G401.6 (cell line): ENCODE data around the gene PDE2A.
"Not testable (repeated sequence)": the region's sequence is repeated elsewhere in the genome, so short reads cannot be mapped to it uniquely, and the experiment has no call there.

ENCODE experiments used
- FAIRE-seq: peaks from 2 replicates; lab custom pipeline; 2012; peaks lifted over from hg19 to GRCh38; lab: Jason Lieb, UNC

PDE2A gene

GRCh38 chr11:72575533-72576242, 98.5 kb downstream of the PDE2A start:
- no peak for FAIRE-seq

- no peak for FAIRE-seq
These were observed 99.4 kb downstream of the PDE2A start for GRCh38 chr11:72574548-72575460.

- no peak for FAIRE-seq
These were observed 100.3 kb downstream of the PDE2A start for GRCh38 chr11:72573855-72574445.

GRCh38 chr11:72573072-72573854, 101.0 kb downstream of the PDE2A start:
- no peak for FAIRE-seq

- not testable (repeated sequence) for FAIRE-seq
These were observed 101.7 kb downstream of the PDE2A start for GRCh38 chr11:72572540-72572939.

GRCh38 chr11:72570893-72571661, 103.1 kb downstream of the PDE2A start:
- no peak for FAIRE-seq

GRCh38 chr11:72569966-72570892, 104.0 kb downstream of the PDE2A start:
- no peak for FAIRE-seq

- FAIRE-seq = no peak
These were observed 105.4 kb downstream of the PDE2A start for GRCh38 chr11:72568861-72569260.

- no peak for FAIRE-seq
These were observed 111.8 kb downstream of the PDE2A start for GRCh38 chr11:72562431-72562830.

- no peak for FAIRE-seq
These were observed 112.4 kb downstream of the PDE2A start for GRCh38 chr11:72561856-72562255.

- not testable (repeated sequence) for FAIRE-seq
These were observed 113.4 kb downstream of the PDE2A start for GRCh38 chr11:72560864-72561263.

GRCh38 chr11:72556433-72556832, 117.8 kb downstream of the PDE2A start:
- no peak for FAIRE-seq

GRCh38 chr11:72555014-72555522, 119.2 kb downstream of the PDE2A start:
- FAIRE-seq = not testable (repeated sequence)

GRCh38 chr11:72553706-72554105, 120.5 kb downstream of the PDE2A start:
- FAIRE-seq = no peak

- FAIRE-seq = no peak
These were observed 121.8 kb downstream of the PDE2A start for GRCh38 chr11:72552399-72552910.

- no peak for FAIRE-seq
These were observed 122.7 kb downstream of the PDE2A start for GRCh38 chr11:72551571-72551970.

GRCh38 chr11:72548463-72548862, 125.8 kb downstream of the PDE2A start:
- FAIRE-seq = no peak

- FAIRE-seq = no peak
These were observed 127.4 kb downstream of the PDE2A start for GRCh38 chr11:72546866-72547265.

GRCh38 chr11:72544589-72544988, 129.6 kb downstream of the PDE2A start:
- FAIRE-seq = no peak
